AG04450 (cell line): ENCODE measurements around the gene THAP11. TPM values are rescaled to one million over a fixed set of nuclear protein-coding genes. Genes with fewer than 3 reads are reported as not detected.

Experiments used
- CTCF ChIA-PET: fragments of 300-600, 350-600 bp; formaldehyde crosslinking; extraction: SDS; loops from one replicate; lab custom pipeline; 2022; ENCODE audit warnings: antibody characterized with exemption, inconsistent platforms; lab: Charles Lee
- POLR2A ChIA-PET: fragments of 350-600 bp; formaldehyde crosslinking; extraction: SDS; loops from one replicate; lab custom pipeline; 2021; ENCODE audit warnings: antibody characterized with exemption, inconsistent platforms; lab: Yijun Ruan, JAX
- DNase-seq: peaks from one replicate; pipeline ENCODE4 v3.0.0-alpha.2; 2011; ENCODE audit warnings: low read depth, low spot score
- H3K27ac ChIP-seq: one replicate; pipeline ENCODE4 v1.5.1; 2012; ENCODE audit warnings: low read depth, low read length, control low read depth
- H3K27me3 ChIP-seq: one replicate; pipeline ENCODE4 v1.6.0; 2012; ENCODE audit warnings: low read length; ENCODE audit not compliant: control insufficient read depth, insufficient read depth
- H3K4me3 ChIP-seq: 2 replicates; pipeline ENCODE4 v1.5.1; 2011; ENCODE audit warnings: mild to moderate bottlenecking, low read depth, low read length, control low read depth
- H3K9me3 ChIP-seq: 2 replicates; pipeline ENCODE4 v1.5.1; 2012; ENCODE audit warnings: low read length; ENCODE audit not compliant: control insufficient read depth, insufficient read depth
- CTCF ChIP-seq: IDR thresholded peaks from 2 replicates; pipeline ENCODE4 v1.5.1; 2011; ENCODE audit warnings: low read depth, low read length, control low read depth, inconsistent platforms
- polyA plus RNA-seq: library from polyadenylated mRNA; depleted of rRNA; stranded (reverse); fragments of >200 nt; gene quantifications from 2 replicates; pipeline ENCODE4 v1.2.3, GENCODE V29; 2011

Gene THAP11
- polyA plus RNA-seq, 1 experiment, result 22.3 TPM

DNA sequence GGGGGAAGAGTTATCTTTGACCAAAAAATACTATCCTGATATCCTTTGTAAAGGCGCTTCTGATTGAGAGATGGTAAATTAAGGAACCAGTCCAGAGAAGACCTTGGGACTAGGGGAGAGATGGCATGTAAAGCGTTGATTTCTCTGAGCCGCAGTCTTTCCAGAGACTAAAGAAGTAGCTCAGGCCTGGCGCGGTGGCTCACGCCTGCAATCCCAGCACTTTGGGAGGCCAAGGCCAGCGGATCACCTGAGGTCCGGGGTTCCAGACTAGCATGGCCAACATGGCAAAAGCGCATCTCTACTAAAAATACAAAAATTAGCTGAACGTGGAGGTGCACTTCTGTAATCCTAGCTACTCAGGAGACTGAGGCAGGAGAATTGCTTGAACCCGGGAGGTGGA, 6.0 kb downstream of the THAP11 start:
- ChIA-PET CTCF (interaction anchor here (0.7 to 1.5 kb wide), 2 partner anchors 36 to 175 kb away, joined by 3 to 4 read pairs; no protein-coding TSS in a partner anchor), POLR2A (interaction anchor here (1.3 to 2.1 kb wide), 2 partner anchors 12 to 25 kb away, joined by 3 to 9 read pairs; partner anchors contain the start of gene EDC4)

GRCh38 chr16:67853670-67854069, 11.6 kb downstream of the THAP11 start:
- Histone ChIP-seq H3K27ac (no peak overlapping the region), H3K4me3 (no peak overlapping the region), H3K9me3 (no peaks in the 10 kb centered on the region), H3K27me3 (no peaks in the 10 kb centered on the region)
- DNase-seq, result no peak
- TF ChIP-seq CTCF, result no peak
- ChIA-PET CTCF (no interaction called here), POLR2A (no interaction called here)

More for the DNA sequence above, 6.0 kb downstream of the THAP11 start:
- no peak for TF ChIP-seq CTCF
- Histone ChIP-seq H3K9me3 (peaks cover 4% of the 10 kb centered on the region; the same call in 1 of the 2 replicates), H3K27ac (no peak overlapping the region), H3K4me3 (peak overlapping the region; percentile 86), H3K27me3 (no peaks in the 10 kb centered on the region)
- DNase-seq, result no peak

DNA sequence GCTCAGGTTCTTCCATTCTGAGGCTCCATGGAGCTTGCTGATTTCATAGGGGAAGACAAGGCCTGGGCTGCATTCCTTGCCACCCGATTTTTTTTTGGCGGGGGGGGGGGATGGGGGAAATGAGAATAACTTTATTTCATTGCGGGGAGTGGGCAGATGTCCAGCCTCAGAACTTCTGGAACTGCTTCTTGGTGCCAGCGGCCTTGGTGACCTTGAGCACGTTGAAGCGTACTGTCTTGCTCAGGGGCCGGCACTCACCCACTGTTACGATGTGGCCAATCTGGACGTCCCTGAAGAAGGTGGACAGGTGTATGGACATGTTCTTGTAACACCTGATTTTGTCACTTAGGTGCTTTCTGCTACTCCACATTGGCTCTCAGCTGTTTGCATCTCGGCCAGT, 13.7 kb downstream of the THAP11 start:
- H3K9me3 ChIP-seq, result no peaks in the 10 kb centered on the region
- no peak for DNase-seq
- no peaks in the 10 kb centered on the region for H3K27me3 ChIP-seq
- ChIA-PET CTCF (no interaction called here), POLR2A (no interaction called here)
- H3K27ac ChIP-seq, result no peak overlapping the region
- H3K4me3 ChIP-seq, result no peak overlapping the region
- TF ChIP-seq CTCF, result no peak

DNA sequence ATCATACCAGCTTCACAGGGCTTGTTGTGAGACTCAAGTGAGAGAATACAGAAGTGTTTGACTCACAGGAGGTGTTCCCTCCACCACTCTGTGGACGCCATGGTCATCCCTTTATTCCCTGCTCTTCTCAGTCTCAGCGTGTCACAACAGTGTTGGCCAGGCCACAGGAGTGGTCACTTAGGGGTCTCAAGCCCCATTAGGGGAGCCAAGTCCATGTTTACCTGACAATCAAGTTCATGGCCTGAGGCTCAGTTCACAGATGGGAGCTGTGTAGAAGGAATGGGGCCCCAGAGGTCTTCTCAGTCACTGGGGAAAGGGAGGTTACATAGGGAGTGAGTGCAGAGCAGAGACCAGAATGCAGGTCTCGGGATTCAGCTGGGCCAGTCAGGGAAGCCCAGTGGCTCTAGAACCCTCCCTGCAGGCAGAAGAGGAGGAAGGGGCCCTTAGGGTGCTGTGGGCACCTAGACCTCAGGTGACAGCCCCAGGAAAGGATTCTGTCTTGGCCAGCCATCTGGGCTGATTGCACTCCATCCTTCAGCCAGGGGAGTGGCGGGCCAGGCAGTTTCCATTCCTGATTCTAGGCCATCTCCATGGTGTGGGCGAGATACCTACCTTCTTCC, 14.9 kb downstream of the THAP11 start:
- Histone ChIP-seq H3K9me3 (no peaks in the 10 kb centered on the region), H3K27me3 (no peaks in the 10 kb centered on the region), H3K4me3 (no peak overlapping the region), H3K27ac (peak overlapping the region; percentile 3)
- ChIA-PET CTCF (interaction anchor here (1.0 to 1.8 kb wide), 2 partner anchors 27 to 40 kb away, joined by 3 to 5 read pairs; no protein-coding TSS in a partner anchor), POLR2A (interaction anchor here (0.6 kb wide), 1 partner anchor 35 kb away, joined by 3 read pairs; no protein-coding TSS in a partner anchor)
- TF ChIP-seq CTCF, result no peak
- no peak for DNase-seq

DNA sequence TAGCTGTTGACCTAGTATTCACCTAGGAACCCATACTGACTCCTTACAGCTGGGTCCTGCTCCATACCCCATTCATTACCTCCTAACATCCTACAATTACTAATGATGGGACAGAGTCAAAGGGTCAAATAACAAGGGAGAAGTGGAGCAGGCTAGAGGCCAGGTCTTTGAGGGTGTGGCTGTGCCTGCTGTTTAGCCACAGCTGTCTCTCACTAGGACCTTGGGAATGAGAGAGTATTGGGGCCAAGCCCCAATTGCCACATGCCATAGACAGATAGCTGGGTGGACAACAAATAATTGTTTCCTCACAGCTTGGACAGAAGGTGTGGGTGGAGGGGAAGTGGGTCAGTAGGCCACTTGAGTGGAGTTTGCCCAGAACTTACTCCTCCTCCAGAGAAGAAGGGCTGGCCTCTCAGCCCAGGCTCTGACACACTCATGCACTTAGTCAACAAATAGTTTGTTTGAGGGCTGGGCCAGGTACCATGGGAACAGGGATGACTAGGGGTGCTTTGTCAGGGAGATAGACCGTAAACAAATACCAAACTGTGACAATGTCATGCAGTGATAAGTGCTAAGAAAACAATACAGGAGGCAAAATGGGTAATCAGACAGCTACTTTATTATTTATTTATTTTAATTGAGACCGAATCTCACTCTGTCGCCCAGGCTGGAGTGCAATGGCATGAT, 15.6 kb downstream of the THAP11 start:
- CTCF ChIA-PET, result interaction anchor here (1.0 to 1.8 kb wide), 2 partner anchors 26 to 41 kb away, joined by 3 to 5 read pairs; no protein-coding TSS in a partner anchor
- Histone ChIP-seq H3K9me3 (no peaks in the 10 kb centered on the region), H3K4me3 (no peak overlapping the region), H3K27me3 (no peaks in the 10 kb centered on the region), H3K27ac (peak overlapping the region; percentile 73)
- POLR2A ChIA-PET, result interaction anchor here (0.5 to 0.6 kb wide), 2 partner anchors 34 to 236 kb away, joined by 3 to 4 read pairs; no protein-coding TSS in a partner anchor
- DNase-seq, result peak; percentile 48
- TF ChIP-seq CTCF, result no peak
